ENCODE measurements around the gene HIPK2. TPM values are rescaled to one million over a fixed set of nuclear protein-coding genes. Genes with fewer than 3 reads are reported as not detected.

Gene HIPK2
- total RNA-seq, 1 donor from 2014 or later, result 72.3 TPM

GRCh38 chr7:139534966-139535651, 242.7 kb downstream of the HIPK2 start:
- peaks cover 2% of the 10 kb centered on the region for H3K36me3 Mint-ChIP-seq (ENCODE audit: low read depth)
- peaks cover 2% of the 10 kb centered on the region for H3K9me3 Mint-ChIP-seq (ENCODE audit: low read depth)
- no peaks in the 10 kb centered on the region for H3K4me1 Mint-ChIP-seq (ENCODE audit: low read depth)
- no peak for TF ChIP-seq CTCF (IDR thresholded peaks at IDR 0.05)
- DNase-seq (ENCODE audit: low spot score), result no peak
- no peak overlapping the region for H3K4me3 Mint-ChIP-seq (ENCODE audit: unreplicated experiment)
- H3K27me3 Mint-ChIP-seq (ENCODE audit: low read depth), result peaks cover 26% of the 10 kb centered on the region
- no peak overlapping the region for H3K27ac Mint-ChIP-seq (ENCODE audit: unreplicated experiment)

GRCh38 chr7:139534096-139534495, 243.7 kb downstream of the HIPK2 start:
- DNase-seq (ENCODE audit: low spot score), result no peak
- Mint-ChIP-seq H3K27me3 (ENCODE audit: low read depth) (peaks cover 23% of the 10 kb centered on the region), H3K36me3 (ENCODE audit: low read depth) (peaks cover 2% of the 10 kb centered on the region), H3K4me1 (ENCODE audit: low read depth) (no peaks in the 10 kb centered on the region), H3K4me3 (ENCODE audit: unreplicated experiment) (no peak overlapping the region), H3K27ac (ENCODE audit: unreplicated experiment) (no peak overlapping the region), H3K9me3 (ENCODE audit: low read depth) (peaks cover 2% of the 10 kb centered on the region)
- TF ChIP-seq CTCF (IDR thresholded peaks at IDR 0.05), result no peak

GRCh38 chr7:139532636-139533155, 245.1 kb downstream of the HIPK2 start:
- DNase-seq (ENCODE audit: low spot score), result no peak
- H3K27ac Mint-ChIP-seq (ENCODE audit: unreplicated experiment), result no peak overlapping the region
- TF ChIP-seq CTCF (IDR thresholded peaks at IDR 0.05), result no peak
- H3K4me3 Mint-ChIP-seq (ENCODE audit: unreplicated experiment), result no peak overlapping the region
- H3K9me3 Mint-ChIP-seq (ENCODE audit: low read depth), result peaks cover 2% of the 10 kb centered on the region
- no peaks in the 10 kb centered on the region for H3K4me1 Mint-ChIP-seq (ENCODE audit: low read depth)
- peaks cover 2% of the 10 kb centered on the region for H3K36me3 Mint-ChIP-seq (ENCODE audit: low read depth)
- H3K27me3 Mint-ChIP-seq (ENCODE audit: low read depth), result peaks cover 26% of the 10 kb centered on the region

- H3K36me3 Mint-ChIP-seq (ENCODE audit: low read depth), result peaks cover 2% of the 10 kb centered on the region
- no peak overlapping the region for H3K4me3 Mint-ChIP-seq (ENCODE audit: unreplicated experiment)
- TF ChIP-seq CTCF (IDR thresholded peaks at IDR 0.05), result no peak
- peaks cover 5% of the 10 kb centered on the region for H3K4me1 Mint-ChIP-seq (ENCODE audit: low read depth)
- no peak overlapping the region for H3K27ac Mint-ChIP-seq (ENCODE audit: unreplicated experiment)
- peaks cover 24% of the 10 kb centered on the region for H3K27me3 Mint-ChIP-seq (ENCODE audit: low read depth)
- H3K9me3 Mint-ChIP-seq (ENCODE audit: low read depth), result peaks cover 2% of the 10 kb centered on the region
- DNase-seq (ENCODE audit: low spot score), result no peak
These were observed 246.7 kb downstream of the HIPK2 start for GRCh38 chr7:139531094-139531493.

- no peak for DNase-seq (ENCODE audit: low spot score)
- H3K27ac Mint-ChIP-seq (ENCODE audit: unreplicated experiment), result no peak overlapping the region
- H3K9me3 Mint-ChIP-seq (ENCODE audit: low read depth), result peaks cover 2% of the 10 kb centered on the region
- no peak for TF ChIP-seq CTCF (IDR thresholded peaks at IDR 0.05)
- peaks cover 24% of the 10 kb centered on the region for H3K27me3 Mint-ChIP-seq (ENCODE audit: low read depth)
- H3K4me3 Mint-ChIP-seq (ENCODE audit: unreplicated experiment), result no peak overlapping the region
- peaks cover 8% of the 10 kb centered on the region for H3K4me1 Mint-ChIP-seq (ENCODE audit: low read depth)
- peaks cover 4% of the 10 kb centered on the region for H3K36me3 Mint-ChIP-seq (ENCODE audit: low read depth)
These were observed 250.9 kb downstream of the HIPK2 start for GRCh38 chr7:139526578-139527544.
